ENCODE data around the gene SRD5A1. TPM values are rescaled to one million over a fixed set of nuclear protein-coding genes. Genes with fewer than 3 reads are reported as not detected.

SRD5A1 gene
- total RNA-seq, 1 experiment from 2014 or later, result 39.6 TPM

DNA sequence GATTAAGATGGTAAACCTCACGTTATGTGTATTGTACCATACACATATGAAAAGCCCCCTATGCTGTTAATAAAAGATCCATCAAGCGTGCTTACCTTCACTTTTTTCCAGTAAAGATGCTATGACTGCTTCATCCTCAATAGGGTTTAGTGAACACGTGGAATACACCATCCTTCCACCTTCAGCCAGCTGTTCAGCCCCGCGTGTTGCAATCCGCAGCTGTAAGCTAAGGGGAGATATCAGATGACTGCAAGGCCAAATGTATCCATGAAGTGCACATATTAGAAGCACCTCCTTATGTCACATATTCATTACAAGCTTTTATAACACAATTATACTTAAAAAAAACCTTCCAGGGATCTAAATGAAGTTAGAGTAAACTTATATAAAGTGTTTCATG lies 16.6 kb upstream of the SRD5A1 start:
- Histone ChIP-seq H3K9me3 (ENCODE audit: low read length) (no peaks in the 10 kb centered on the region), H3K27ac (ENCODE audit: low read length) (no peak overlapping the region), H3K9me2 (replicated peaks; ENCODE audit: low read length) (no peaks in the 10 kb centered on the region), H3K4me1 (ENCODE audit: insufficient read depth, low read length) (no peaks in the 10 kb centered on the region), H3K36me3 (ENCODE audit: low read depth, low read length) (peaks cover 91% of the 10 kb centered on the region), H3K79me2 (ENCODE audit: low read length) (peaks cover 93% of the 10 kb centered on the region), H3K4me2 (ENCODE audit: low read length) (no peak overlapping the region), H4K20me1 (ENCODE audit: low read length) (peaks cover 74% of the 10 kb centered on the region), H2AFZ (ENCODE audit: low read length) (no peak overlapping the region), H3K27me3 (ENCODE audit: low read length) (no peaks in the 10 kb centered on the region), H3K4me3 (ENCODE audit: low read length) (no peak overlapping the region), H3F3A (ENCODE audit: low read length, unreplicated experiment) (peaks cover 5% of the 10 kb centered on the region), H3K9ac (ENCODE audit: low read length) (no peak overlapping the region)
- CTCF ChIA-PET, result no interaction called here
- no TSS peak for BruUV-seq (replicated peaks)
- ATAC-seq (no peak), DNase-seq (no peak)
- POLR2A ChIA-PET (ENCODE audit: unreplicated experiment), result no interaction called here
- intact Hi-C loops (cut with micrococcal nuclease), result loop anchor here (5.0 kb wide), 1 partner anchor 131 kb away; no protein-coding TSS in a partner anchor
- TF ChIP-seq, protein P1, sequence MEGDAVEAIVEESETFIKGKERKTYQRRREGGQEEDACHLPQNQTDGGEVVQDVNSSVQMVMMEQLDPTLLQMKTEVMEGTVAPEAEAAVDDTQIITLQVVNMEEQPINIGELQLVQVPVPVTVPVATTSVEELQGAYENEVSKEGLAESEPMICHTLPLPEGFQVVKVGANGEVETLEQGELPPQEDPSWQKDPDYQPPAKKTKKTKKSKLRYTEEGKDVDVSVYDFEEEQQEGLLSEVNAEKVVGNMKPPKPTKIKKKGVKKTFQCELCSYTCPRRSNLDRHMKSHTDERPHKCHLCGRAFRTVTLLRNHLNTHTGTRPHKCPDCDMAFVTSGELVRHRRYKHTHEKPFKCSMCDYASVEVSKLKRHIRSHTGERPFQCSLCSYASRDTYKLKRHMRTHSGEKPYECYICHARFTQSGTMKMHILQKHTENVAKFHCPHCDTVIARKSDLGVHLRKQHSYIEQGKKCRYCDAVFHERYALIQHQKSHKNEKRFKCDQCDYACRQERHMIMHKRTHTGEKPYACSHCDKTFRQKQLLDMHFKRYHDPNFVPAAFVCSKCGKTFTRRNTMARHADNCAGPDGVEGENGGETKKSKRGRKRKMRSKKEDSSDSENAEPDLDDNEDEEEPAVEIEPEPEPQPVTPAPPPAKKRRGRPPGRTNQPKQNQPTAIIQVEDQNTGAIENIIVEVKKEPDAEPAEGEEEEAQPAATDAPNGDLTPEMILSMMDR (conservative IDR thresholded peaks at IDR 0.05; ENCODE audit: low read depth, low read length), result no peak
- TF ChIP-seq EZH2phosphoT487 (IDR thresholded peaks at IDR 0.05; ENCODE audit: borderline replicate concordance, low read length), result no peak
- TF ChIP-seq EZH2 (IDR thresholded peaks at IDR 0.05; ENCODE audit: low read length, unreplicated experiment), result no peak

DNA sequence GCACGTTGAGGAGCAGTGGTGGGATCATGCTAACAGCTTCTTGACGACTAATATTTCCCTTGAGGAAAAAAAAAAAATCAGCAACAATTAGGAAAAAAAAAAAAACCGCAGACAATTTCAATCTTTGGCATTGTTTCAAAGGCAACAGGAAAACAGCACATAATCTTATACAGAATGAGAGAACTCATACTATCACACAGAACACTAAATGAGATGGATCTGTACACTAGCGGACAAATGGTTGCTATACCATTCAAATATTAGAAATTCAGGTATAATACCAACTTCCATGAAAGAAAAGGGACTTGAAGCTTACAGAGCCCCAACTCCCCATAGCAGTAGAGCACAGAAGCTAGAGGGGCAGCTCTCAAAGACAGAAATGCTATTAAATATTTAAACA lies 10.0 kb upstream of the SRD5A1 start:
- Histone ChIP-seq H3K36me3 (ENCODE audit: low read depth, low read length) (peaks cover 93% of the 10 kb centered on the region), H3K9me3 (ENCODE audit: low read length) (no peaks in the 10 kb centered on the region), H3K4me3 (ENCODE audit: low read length) (no peak overlapping the region), H3K9ac (ENCODE audit: low read length) (no peak overlapping the region), H3K27me3 (ENCODE audit: low read length) (no peaks in the 10 kb centered on the region), H3K9me2 (replicated peaks; ENCODE audit: low read length) (no peaks in the 10 kb centered on the region), H3F3A (ENCODE audit: low read length, unreplicated experiment) (peaks cover 3% of the 10 kb centered on the region), H3K27ac (ENCODE audit: low read length) (no peak overlapping the region), H3K79me2 (ENCODE audit: low read length) (peaks cover 94% of the 10 kb centered on the region), H3K4me1 (ENCODE audit: insufficient read depth, low read length) (no peaks in the 10 kb centered on the region), H4K20me1 (ENCODE audit: low read length) (peaks cover 71% of the 10 kb centered on the region), H3K4me2 (ENCODE audit: low read length) (no peak overlapping the region), H2AFZ (ENCODE audit: low read length) (no peak overlapping the region)
- BruUV-seq (replicated peaks), result no TSS peak
- POLR2A ChIA-PET (ENCODE audit: unreplicated experiment), result interaction anchor here (0.6 kb wide), 2 partner anchors 32 to 137 kb away, joined by 3 to 21 read pairs; no protein-coding TSS in a partner anchor
- DNase-seq, result no peak
- TF ChIP-seq, protein P1 (conservative IDR thresholded peaks at IDR 0.05; ENCODE audit: low read depth, low read length), result no peak
- no peak for TF ChIP-seq EZH2phosphoT487 (IDR thresholded peaks at IDR 0.05; ENCODE audit: borderline replicate concordance, low read length)
- no peak for TF ChIP-seq EZH2 (IDR thresholded peaks at IDR 0.05; ENCODE audit: low read length, unreplicated experiment)
- CTCF ChIA-PET, result no interaction called here
- ATAC-seq, result no peak
- intact Hi-C loops (cut with micrococcal nuclease), result no loop called here

DNA sequence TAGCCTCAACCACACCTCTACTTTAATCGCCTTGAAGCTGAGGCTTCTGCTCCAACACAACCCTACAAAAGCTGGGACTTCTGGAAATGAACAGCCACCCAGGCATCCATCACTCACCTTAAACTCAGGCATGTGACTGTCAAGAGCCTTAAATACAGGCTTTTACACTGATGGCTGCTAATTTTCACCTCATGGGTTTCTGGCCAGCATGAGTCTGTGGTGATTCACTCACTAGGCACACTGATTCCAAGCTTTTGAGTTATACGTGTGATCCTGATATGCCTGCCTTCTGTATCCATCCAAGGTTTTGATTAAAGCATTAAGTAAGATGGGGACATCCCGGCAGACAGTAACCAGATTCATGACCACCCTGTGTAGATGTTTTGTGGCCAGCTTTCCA lies 9.3 kb upstream of the SRD5A1 start:
- ChIA-PET CTCF (interaction anchor here (0.7 kb wide), 1 partner anchor 142 kb away, joined by 3 read pairs; no protein-coding TSS in a partner anchor), POLR2A (ENCODE audit: unreplicated experiment) (no interaction called here)
- no peaks in the 10 kb centered on the region for H3K9me2 ChIP-seq (replicated peaks; ENCODE audit: low read length)
- TF ChIP-seq, protein P1 (conservative IDR thresholded peaks at IDR 0.05; ENCODE audit: low read depth, low read length), result no peak
- no peak for TF ChIP-seq EZH2phosphoT487 (IDR thresholded peaks at IDR 0.05; ENCODE audit: borderline replicate concordance, low read length)
- TF ChIP-seq EZH2 (IDR thresholded peaks at IDR 0.05; ENCODE audit: low read length, unreplicated experiment), result no peak
- intact Hi-C loops (cut with micrococcal nuclease), result no loop called here
- no peak overlapping the region for H3K4me3 ChIP-seq (ENCODE audit: low read length)
- DNase-seq (no peak), ATAC-seq (no peak)
- BruUV-seq (replicated peaks), result no TSS peak
- peaks cover 74% of the 10 kb centered on the region for H4K20me1 ChIP-seq (ENCODE audit: low read length)
- no peak overlapping the region for H2AFZ ChIP-seq (ENCODE audit: low read length)
- no peaks in the 10 kb centered on the region for H3K27me3 ChIP-seq (ENCODE audit: low read length)
- H3F3A ChIP-seq (ENCODE audit: low read length, unreplicated experiment), result no peaks in the 10 kb centered on the region
- H3K4me2 ChIP-seq (ENCODE audit: low read length), result no peak overlapping the region
- peaks cover 94% of the 10 kb centered on the region for H3K79me2 ChIP-seq (ENCODE audit: low read length)
- H3K36me3 ChIP-seq (ENCODE audit: low read depth, low read length), result peaks cover 93% of the 10 kb centered on the region
- H3K4me1 ChIP-seq (ENCODE audit: insufficient read depth, low read length), result no peaks in the 10 kb centered on the region
- no peak overlapping the region for H3K9ac ChIP-seq (ENCODE audit: low read length)
- H3K27ac ChIP-seq (ENCODE audit: low read length), result no peak overlapping the region
- H3K9me3 ChIP-seq (ENCODE audit: low read length), result no peaks in the 10 kb centered on the region
